HG03066 (cell line): ENCODE data around the gene CRIP3.

Experiments used
- ATAC-seq: cut with Tn5 transposase; IDR thresholded peaks from one replicate; pipeline ENCODE4 v1.9.1; 2021; ENCODE audit warnings: low read depth; ENCODE audit not compliant: unreplicated experiment

The CRIP3 gene

GRCh38 chr6:43274916-43275597 lies 33.6 kb downstream of the CRIP3 start:
- no peak for ATAC-seq

- ATAC-seq = no peak
Measured at GRCh38 chr6:43274127-43274915, 34.3 kb downstream of the CRIP3 start.

- no peak for ATAC-seq
Measured at GRCh38 chr6:43273707-43274106, 34.9 kb downstream of the CRIP3 start.

- ATAC-seq = no peak
Measured at GRCh38 chr6:43271944-43272343, 36.7 kb downstream of the CRIP3 start.

GRCh38 chr6:43271103-43271815 lies 37.4 kb downstream of the CRIP3 start:
- ATAC-seq = no peak

GRCh38 chr6:43269273-43270007 lies 39.2 kb downstream of the CRIP3 start:
- ATAC-seq = no peak

GRCh38 chr6:43268782-43269272 lies 39.8 kb downstream of the CRIP3 start:
- ATAC-seq = no peak

- ATAC-seq = no peak
Measured at GRCh38 chr6:43268355-43268700, 40.3 kb downstream of the CRIP3 start.

- ATAC-seq = no peak
Measured at GRCh38 chr6:43267619-43268354, 40.8 kb downstream of the CRIP3 start.

GRCh38 chr6:43265564-43265963 lies 43.1 kb downstream of the CRIP3 start:
- no peak for ATAC-seq

GRCh38 chr6:43264599-43265145 lies 44.0 kb downstream of the CRIP3 start:
- ATAC-seq = no peak

- ATAC-seq = no peak
Measured at GRCh38 chr6:43263314-43264178, 45.1 kb downstream of the CRIP3 start.

GRCh38 chr6:43262780-43263313 lies 45.8 kb downstream of the CRIP3 start:
- ATAC-seq = no peak

- ATAC-seq = no peak
Measured at GRCh38 chr6:43262000-43262779, 46.4 kb downstream of the CRIP3 start.

- ATAC-seq = no peak
Measured at GRCh38 chr6:43261198-43261597, 47.4 kb downstream of the CRIP3 start.

GRCh38 chr6:43260791-43261190 lies 47.8 kb downstream of the CRIP3 start:
- no peak for ATAC-seq

GRCh38 chr6:43258807-43259686 lies 49.6 kb downstream of the CRIP3 start:
- no peak for ATAC-seq
